HEK293 (cell line): ENCODE results near the gene CHN2.

Experiments
- CTCF ChIA-PET: fragments of 350-600 bp; formaldehyde crosslinking; extraction: SDS; loops from one replicate; lab custom pipeline; 2021; ENCODE audit warnings: antibody characterized with exemption; lab: Yijun Ruan, JAX
- POLR2A ChIA-PET: fragments of 300-600 bp; formaldehyde crosslinking; extraction: SDS; loops from one replicate; lab custom pipeline; 2020; ENCODE audit warnings: antibody characterized with exemption, inconsistent platforms; lab: Yijun Ruan, JAX
- H3K27ac ChIP-seq: fragments of 200-500 bp; sonication (Bioruptor generic); 2 replicates; pipeline ENCODE4 v1.5.1; 2014; ENCODE audit warnings: low read depth, low read length, control low read depth, inconsistent platforms; ENCODE audit errors: extremely low read depth
- H3K36me3 ChIP-seq, 2 experiments: fragments of 200-500 bp in 1 of 2; sonication (Bioruptor generic) in 1 of 2; 1 replicate in 1 of 2; 2 replicates in 1 of 2; pipeline ENCODE4 v1.5.1; 2014 to 2017; ENCODE audit warnings: inconsistent platforms in 2 of 2, low read length in 2 of 2; ENCODE audit not compliant: control insufficient read depth in 2 of 2, insufficient read depth in 1 of 2
- H3K4me1 ChIP-seq: fragments of 200-500 bp; sonication (Bioruptor generic); 2 replicates; pipeline ENCODE4 v1.5.1; 2014; ENCODE audit warnings: mild to moderate bottlenecking, low read length, inconsistent platforms; ENCODE audit not compliant: control insufficient read depth, insufficient read depth
- H3K4me3 ChIP-seq: 2 replicates; pipeline ENCODE4 v1.5.1; 2011; ENCODE audit warnings: low read depth, mild to moderate bottlenecking, control low read depth, low read length, moderate library complexity
- H3K9me3 ChIP-seq: fragments of 200-500 bp; sonication (Bioruptor generic); 2 replicates; pipeline ENCODE4 v1.5.1; 2014; ENCODE audit warnings: low read depth, low read length, inconsistent platforms; ENCODE audit not compliant: control insufficient read depth, insufficient read depth
- PATZ1 ChIP-seq: fragments of 450-650 bp; formaldehyde crosslinking; IDR thresholded peaks from 2 replicates; pipeline ENCODE4 v1.5.1; 2016; ENCODE audit warnings: missing biosample characterization, missing genetic modification characterization
- SCRT1 ChIP-seq: fragments of 450-650 bp; formaldehyde crosslinking; IDR thresholded peaks from 2 replicates; pipeline ENCODE4 v1.5.1; 2016; ENCODE audit warnings: missing biosample characterization, missing genetic modification characterization, borderline replicate concordance
- SP3 ChIP-seq: fragments of 450-650 bp; formaldehyde crosslinking; IDR thresholded peaks from 2 replicates; pipeline ENCODE4 v1.5.1; 2016; ENCODE audit warnings: missing biosample characterization, missing genetic modification characterization
- WT1 ChIP-seq: fragments of 450-650 bp; formaldehyde crosslinking; IDR thresholded peaks from 2 replicates; pipeline ENCODE4 v1.5.1; 2016; ENCODE audit warnings: missing biosample characterization, missing genetic modification characterization
- ZFP37 ChIP-seq: fragments of 450-650 bp; formaldehyde crosslinking; IDR thresholded peaks from 2 replicates; pipeline ENCODE4 v1.5.1; 2016; ENCODE audit warnings: missing biosample characterization, missing genetic modification characterization
- ZFP41 ChIP-seq: fragments of 450-650 bp; formaldehyde crosslinking; IDR thresholded peaks from 2 replicates; pipeline ENCODE4 v1.5.1; 2016; ENCODE audit warnings: missing biosample characterization, missing genetic modification characterization, borderline replicate concordance
- ZNF10 ChIP-seq: fragments of 450-650 bp; formaldehyde crosslinking; IDR thresholded peaks from 2 replicates; pipeline ENCODE4 v1.5.1; 2017; ENCODE audit warnings: missing biosample characterization, missing genetic modification characterization
- ZNF112 ChIP-seq: fragments of 450-650 bp; formaldehyde crosslinking; IDR thresholded peaks from 2 replicates; pipeline ENCODE4 v1.5.0; 2017; ENCODE audit warnings: missing biosample characterization, missing genetic modification characterization
- ZNF146 ChIP-seq: fragments of 450-650 bp; formaldehyde crosslinking; IDR thresholded peaks from 2 replicates; pipeline ENCODE4 v1.5.1; 2016; ENCODE audit warnings: missing biosample characterization, missing genetic modification characterization
- ZNF169 ChIP-seq: fragments of 450-650 bp; formaldehyde crosslinking; IDR thresholded peaks from 2 replicates; pipeline ENCODE4 v1.5.1; 2016; ENCODE audit warnings: missing biosample characterization, missing genetic modification characterization
- ZNF19 ChIP-seq: fragments of 450-650 bp; formaldehyde crosslinking; IDR thresholded peaks from 2 replicates; pipeline ENCODE4; 2016; ENCODE audit warnings: missing biosample characterization, missing genetic modification characterization, low read depth
- ZNF202 ChIP-seq: fragments of 450-650 bp; formaldehyde crosslinking; IDR thresholded peaks from 2 replicates; pipeline ENCODE4 v1.5.1; 2016; ENCODE audit warnings: missing biosample characterization, missing genetic modification characterization, borderline replicate concordance
- ZNF280D ChIP-seq: fragments of 450-650 bp; formaldehyde crosslinking; IDR thresholded peaks from 2 replicates; pipeline ENCODE4 v1.5.1; 2016; ENCODE audit warnings: missing biosample characterization, missing genetic modification characterization
- ZNF362 ChIP-seq: fragments of 450-650 bp; formaldehyde crosslinking; IDR thresholded peaks from 2 replicates; pipeline ENCODE4 v1.5.1; 2016; ENCODE audit warnings: missing biosample characterization, missing genetic modification characterization
- ZNF37A ChIP-seq: fragments of 450-650 bp; IDR thresholded peaks from 2 replicates; pipeline ENCODE4 v1.5.1; 2018; ENCODE audit warnings: missing biosample characterization, missing genetic modification characterization
- ZNF398 ChIP-seq: fragments of 450-650 bp; formaldehyde crosslinking; IDR thresholded peaks from 2 replicates; pipeline ENCODE4 v1.5.1; 2017; ENCODE audit warnings: missing biosample characterization, missing genetic modification characterization
- ZNF48 ChIP-seq: fragments of 450-650 bp; formaldehyde crosslinking; IDR thresholded peaks from 2 replicates; pipeline ENCODE4 v1.5.1; 2016; ENCODE audit warnings: missing biosample characterization, missing genetic modification characterization
- ZNF623 ChIP-seq: fragments of 450-650 bp; formaldehyde crosslinking; IDR thresholded peaks from 2 replicates; pipeline ENCODE4 v1.5.1; 2016; ENCODE audit warnings: missing biosample characterization, missing genetic modification characterization
- ZNF692 ChIP-seq: fragments of 450-650 bp; formaldehyde crosslinking; IDR thresholded peaks from 2 replicates; pipeline ENCODE4 v1.5.1; 2016; ENCODE audit warnings: missing biosample characterization, missing genetic modification characterization
- ZNF777 ChIP-seq: fragments of 450-650 bp; formaldehyde crosslinking; IDR thresholded peaks from 2 replicates; pipeline ENCODE4 v1.5.1; 2017; ENCODE audit warnings: missing biosample characterization, missing genetic modification characterization, borderline replicate concordance
- ZSCAN4 ChIP-seq: fragments of 450-650 bp; formaldehyde crosslinking; IDR thresholded peaks from 2 replicates; pipeline ENCODE4 v1.5.1; 2017; ENCODE audit warnings: missing biosample characterization, missing genetic modification characterization

Gene CHN2

GRCh38 chr7:29502133-29502532, 307.6 kb downstream of the CHN2 start:
- TF ChIP-seq ZNF280D (tag by site-specific recombination) (no peak), SCRT1 (tag by site-specific recombination) (no peak), ZFP37 (no peak), ZNF692 (no peak), ZNF169 (tag by site-specific recombination) (no peak), ZNF146 (no peak), SP3 (no peak), ZNF48 (tag by site-specific recombination) (no peak)
- H3K27ac ChIP-seq, result no peak overlapping the region
- H3K4me3 ChIP-seq, result no peak overlapping the region

GRCh38 chr7:29505931-29506330, 311.4 kb downstream of the CHN2 start:
- CTCF ChIA-PET, result no interaction called here
- POLR2A ChIA-PET, result no interaction called here
- H3K27ac ChIP-seq, result no peak overlapping the region
- no peak overlapping the region for H3K4me3 ChIP-seq
- H3K4me1 ChIP-seq, result no peaks in the 10 kb centered on the region
- H3K36me3 ChIP-seq, result peaks cover 0 to 4% of the 10 kb centered on the region in 2 experiments; a peak in 1 of 3 replicates
- H3K9me3 ChIP-seq, result no peaks in the 10 kb centered on the region
- TF ChIP-seq PATZ1 (tag by site-specific recombination) (no peak), ZNF398 (no peak), WT1 (tag by site-specific recombination) (no peak), SCRT1 (tag by site-specific recombination) (no peak), ZNF19 (tag by site-specific recombination) (no peak), ZNF280D (tag by site-specific recombination) (no peak), ZFP41 (tag by site-specific recombination) (no peak), ZNF202 (tag by site-specific recombination) (no peak), ZNF37A (tag by site-specific recombination) (no peak), ZNF362 (no peak), ZSCAN4 (no peak), ZNF112 (no peak), ZNF777 (tag by site-specific recombination) (no peak), ZNF623 (tag by site-specific recombination) (no peak), ZNF10 (tag by site-specific recombination) (no peak)

More at GRCh38 chr7:29502133-29502532, 307.6 kb downstream of the CHN2 start:
- H3K9me3 ChIP-seq, result no peaks in the 10 kb centered on the region
- no peaks in the 10 kb centered on the region for H3K4me1 ChIP-seq
- ChIA-PET CTCF (no interaction called here), POLR2A (no interaction called here)
- H3K36me3 ChIP-seq, result peaks cover 0 to 4% of the 10 kb centered on the region in 2 experiments; a peak in 1 of 3 replicates
